ENCODE results near the gene RNF141. TPM values are rescaled to one million over a fixed set of nuclear protein-coding genes. Genes with fewer than 3 reads are reported as not detected.

The RNF141 gene
- polyA plus RNA-seq, 1 of the 3 experiments (the other 2 are of a cell fraction) = 6.9 TPM

GRCh38 chr11:10514709-10515108, 26.3 kb downstream of the RNF141 start:
- no peaks in the 10 kb centered on the region for H3K27me3 ChIP-seq (ENCODE audit: insufficient read depth)
- no peaks in the 10 kb centered on the region for H4K20me1 ChIP-seq (ENCODE audit: insufficient read depth)
- POLR2A ChIA-PET = interaction anchor here (0.6 kb wide), 1 partner anchor 91 kb away, joined by 3 read pairs; no protein-coding TSS in a partner anchor
- H3K4me1 ChIP-seq (ENCODE audit: control insufficient read depth in 1 of 2, insufficient read depth in 2 of 2, low read depth in 1 of 2, low read length in 1 of 2) = peaks cover 0 to 9% of the 10 kb centered on the region in 2 experiments; a peak in 1 of 4 replicates
- no peaks in the 10 kb centered on the region for H3K9me2 ChIP-seq
- no peaks in the 10 kb centered on the region for H3K9me3 ChIP-seq
- no peak overlapping the region for H3K4me3 ChIP-seq (ENCODE audit: low read depth in 2 of 2, low read length in 1 of 2)
- 98% methylated on average over 2 of the region's 2 CpGs for WGBS (ENCODE audit: low lambda C conversion rate)
- peaks cover 11 to 41% of the 10 kb centered on the region in 2 experiments for H3K36me3 ChIP-seq (replicated peaks in 1 of 2; ENCODE audit: control insufficient read depth in 1 of 2, insufficient read depth in 2 of 2, low read length in 1 of 2)
- H3K79me2 ChIP-seq (ENCODE audit: insufficient read depth) = no peaks in the 10 kb centered on the region
- TF ChIP-seq RXRA (IDR thresholded peaks at IDR 0.05; ENCODE audit: borderline replicate concordance, low read depth) = 0 out of 2 replicates have a peak, but pooled peaks have one; percentile 16
- TF ChIP-seq, protein P1, sequence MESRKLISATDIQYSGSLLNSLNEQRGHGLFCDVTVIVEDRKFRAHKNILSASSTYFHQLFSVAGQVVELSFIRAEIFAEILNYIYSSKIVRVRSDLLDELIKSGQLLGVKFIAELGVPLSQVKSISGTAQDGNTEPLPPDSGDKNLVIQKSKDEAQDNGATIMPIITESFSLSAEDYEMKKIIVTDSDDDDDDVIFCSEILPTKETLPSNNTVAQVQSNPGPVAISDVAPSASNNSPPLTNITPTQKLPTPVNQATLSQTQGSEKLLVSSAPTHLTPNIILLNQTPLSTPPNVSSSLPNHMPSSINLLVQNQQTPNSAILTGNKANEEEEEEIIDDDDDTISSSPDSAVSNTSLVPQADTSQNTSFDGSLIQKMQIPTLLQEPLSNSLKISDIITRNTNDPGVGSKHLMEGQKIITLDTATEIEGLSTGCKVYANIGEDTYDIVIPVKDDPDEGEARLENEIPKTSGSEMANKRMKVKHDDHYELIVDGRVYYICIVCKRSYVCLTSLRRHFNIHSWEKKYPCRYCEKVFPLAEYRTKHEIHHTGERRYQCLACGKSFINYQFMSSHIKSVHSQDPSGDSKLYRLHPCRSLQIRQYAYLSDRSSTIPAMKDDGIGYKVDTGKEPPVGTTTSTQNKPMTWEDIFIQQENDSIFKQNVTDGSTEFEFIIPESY (IDR thresholded peaks at IDR 0.05; ENCODE audit: borderline replicate concordance, low read depth) = no peak
- TF ChIP-seq EP300 (IDR thresholded peaks at IDR 0.05; ENCODE audit: borderline replicate concordance in 1 of 2, low read depth in 1 of 2, low read length in 1 of 2) = no peak
- 0 out of 2 replicates have a peak overlapping the region, but pooled peaks have one; percentile 19 for H3K4me2 ChIP-seq
- H3K9ac ChIP-seq = no peak overlapping the region
- H3F3A ChIP-seq (replicated peaks; ENCODE audit: insufficient read depth) = no peaks in the 10 kb centered on the region
- H2AFZ ChIP-seq (ENCODE audit: low read depth) = no peak overlapping the region
- H3K27ac ChIP-seq (ENCODE audit: low read depth in 2 of 2, low read length in 1 of 2) = peak overlapping the region in 1 of 2 experiments; percentile 31; a peak in 1 of 4 replicates
- DNase-seq = no peak
- CTCF ChIA-PET = interaction anchor here (0.6 to 2.6 kb wide), 7 partner anchors 9 to 222 kb away, joined by 3 to 8 read pairs (median 4); no protein-coding TSS in a partner anchor

DNA sequence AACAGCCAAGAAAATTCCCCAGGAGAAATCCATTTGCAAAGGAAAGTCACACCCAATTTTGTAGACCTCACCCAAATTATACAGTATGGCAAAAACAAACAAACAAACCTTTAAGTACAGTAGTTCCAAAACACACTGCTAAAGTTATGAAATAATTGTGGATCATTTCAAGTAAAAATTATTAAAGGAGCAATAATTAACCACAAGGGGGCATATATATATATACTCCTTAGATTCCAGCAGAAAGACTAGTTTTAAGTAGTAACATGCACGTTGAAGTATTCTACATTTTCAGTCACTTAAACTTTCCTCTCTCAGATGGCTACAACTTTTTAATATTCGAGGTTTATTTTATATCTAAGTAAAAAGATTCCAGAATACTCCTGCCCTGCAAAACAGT, 26.8 kb downstream of the RNF141 start:
- H3K4me3 ChIP-seq (ENCODE audit: low read depth in 2 of 2, low read length in 1 of 2) = no peak overlapping the region
- no peak overlapping the region for H3K4me2 ChIP-seq
- H3K79me2 ChIP-seq (ENCODE audit: insufficient read depth) = no peaks in the 10 kb centered on the region
- H2AFZ ChIP-seq (ENCODE audit: low read depth) = no peak overlapping the region
- WGBS (ENCODE audit: low lambda C conversion rate) = 48% methylated on average over 2 of the region's 2 CpGs
- no peaks in the 10 kb centered on the region for H3F3A ChIP-seq (replicated peaks; ENCODE audit: insufficient read depth)
- no peaks in the 10 kb centered on the region for H3K9me3 ChIP-seq
- POLR2A ChIA-PET = no interaction called here
- CTCF ChIA-PET = interaction anchor here (0.6 to 2.6 kb wide), 7 partner anchors 8 to 222 kb away, joined by 3 to 8 read pairs (median 4); no protein-coding TSS in a partner anchor
- DNase-seq = no peak
- peaks cover 0 to 9% of the 10 kb centered on the region in 2 experiments; a peak in 1 of 4 replicates for H3K4me1 ChIP-seq (ENCODE audit: control insufficient read depth in 1 of 2, insufficient read depth in 2 of 2, low read depth in 1 of 2, low read length in 1 of 2)
- no peaks in the 10 kb centered on the region for H3K9me2 ChIP-seq
- peaks cover 6 to 35% of the 10 kb centered on the region in 2 experiments for H3K36me3 ChIP-seq (replicated peaks in 1 of 2; ENCODE audit: control insufficient read depth in 1 of 2, insufficient read depth in 2 of 2, low read length in 1 of 2)
- H4K20me1 ChIP-seq (ENCODE audit: insufficient read depth) = no peaks in the 10 kb centered on the region
- peak overlapping the region in 1 of 2 experiments; percentile 31; a peak in 1 of 4 replicates for H3K27ac ChIP-seq (ENCODE audit: low read depth in 2 of 2, low read length in 1 of 2)
- H3K9ac ChIP-seq = no peak overlapping the region
- H3K27me3 ChIP-seq (ENCODE audit: insufficient read depth) = no peaks in the 10 kb centered on the region
- TF ChIP-seq POLR2AphosphoS5 (IDR thresholded peaks at IDR 0.05; ENCODE audit: low read depth, low read length) = no peak
- no peak for TF ChIP-seq CHD2 (IDR thresholded peaks at IDR 0.05; ENCODE audit: low read length, partially characterized antibody)
- no peak for TF ChIP-seq MAX (IDR thresholded peaks at IDR 0.05; ENCODE audit: low read depth)
- no peak for TF ChIP-seq FOSL2 (IDR thresholded peaks at IDR 0.05; ENCODE audit: borderline replicate concordance, low read depth)
- no peak for TF ChIP-seq RXRA (IDR thresholded peaks at IDR 0.05; ENCODE audit: borderline replicate concordance, low read depth)
- TF ChIP-seq, protein P2, sequence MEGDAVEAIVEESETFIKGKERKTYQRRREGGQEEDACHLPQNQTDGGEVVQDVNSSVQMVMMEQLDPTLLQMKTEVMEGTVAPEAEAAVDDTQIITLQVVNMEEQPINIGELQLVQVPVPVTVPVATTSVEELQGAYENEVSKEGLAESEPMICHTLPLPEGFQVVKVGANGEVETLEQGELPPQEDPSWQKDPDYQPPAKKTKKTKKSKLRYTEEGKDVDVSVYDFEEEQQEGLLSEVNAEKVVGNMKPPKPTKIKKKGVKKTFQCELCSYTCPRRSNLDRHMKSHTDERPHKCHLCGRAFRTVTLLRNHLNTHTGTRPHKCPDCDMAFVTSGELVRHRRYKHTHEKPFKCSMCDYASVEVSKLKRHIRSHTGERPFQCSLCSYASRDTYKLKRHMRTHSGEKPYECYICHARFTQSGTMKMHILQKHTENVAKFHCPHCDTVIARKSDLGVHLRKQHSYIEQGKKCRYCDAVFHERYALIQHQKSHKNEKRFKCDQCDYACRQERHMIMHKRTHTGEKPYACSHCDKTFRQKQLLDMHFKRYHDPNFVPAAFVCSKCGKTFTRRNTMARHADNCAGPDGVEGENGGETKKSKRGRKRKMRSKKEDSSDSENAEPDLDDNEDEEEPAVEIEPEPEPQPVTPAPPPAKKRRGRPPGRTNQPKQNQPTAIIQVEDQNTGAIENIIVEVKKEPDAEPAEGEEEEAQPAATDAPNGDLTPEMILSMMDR (IDR thresholded peaks at IDR 0.05) = peak; percentile 67
- TF ChIP-seq, protein P3, sequence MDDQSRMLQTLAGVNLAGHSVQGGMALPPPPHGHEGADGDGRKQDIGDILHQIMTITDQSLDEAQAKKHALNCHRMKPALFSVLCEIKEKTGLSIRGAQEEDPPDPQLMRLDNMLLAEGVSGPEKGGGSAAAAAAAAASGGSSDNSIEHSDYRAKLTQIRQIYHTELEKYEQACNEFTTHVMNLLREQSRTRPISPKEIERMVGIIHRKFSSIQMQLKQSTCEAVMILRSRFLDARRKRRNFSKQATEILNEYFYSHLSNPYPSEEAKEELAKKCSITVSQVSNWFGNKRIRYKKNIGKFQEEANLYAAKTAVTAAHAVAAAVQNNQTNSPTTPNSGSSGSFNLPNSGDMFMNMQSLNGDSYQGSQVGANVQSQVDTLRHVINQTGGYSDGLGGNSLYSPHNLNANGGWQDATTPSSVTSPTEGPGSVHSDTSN (IDR thresholded peaks at IDR 0.05) = no peak
- TF ChIP-seq RFX5 (IDR thresholded peaks at IDR 0.05; ENCODE audit: low read length) = no peak
- TF ChIP-seq USF2 (IDR thresholded peaks at IDR 0.05; ENCODE audit: borderline replicate concordance, low read depth, low read length) = no peak
- no peak for TF ChIP-seq ELF1 (IDR thresholded peaks at IDR 0.05)
- peak; percentile 39; the same call in 1 of the 2 replicates for TF ChIP-seq RAD21 (IDR thresholded peaks at IDR 0.05; ENCODE audit: low read length)
- peak; percentile 31 for TF ChIP-seq SMC3 (IDR thresholded peaks at IDR 0.05; ENCODE audit: low read depth, low read length)
- no peak for TF ChIP-seq NFIC (IDR thresholded peaks at IDR 0.05; ENCODE audit: borderline replicate concordance)
- no peak for TF ChIP-seq REST (IDR thresholded peaks at IDR 0.05; ENCODE audit: low read depth, low read length)
- TF ChIP-seq FOXJ3 (CRISPR knock-in tag; IDR thresholded peaks at IDR 0.05) = no peak

All from SK-N-SH (cell line).